HPDE6-E6E7 (cell line): ENCODE data around the gene SLC66A1.
"Not testable (repeated sequence)": the region's sequence is repeated elsewhere in the genome, so short reads cannot be mapped to it uniquely, and the experiment has no call there.

Experiments used
- DNase-seq: peaks from one replicate; pipeline ENCODE4 v3.0.0; 2011; ENCODE audit warnings: missing footprints; ENCODE audit errors: extremely low spot score

The SLC66A1 gene

GRCh38 chr1:19311931-19312781, at the start of gene SLC66A1, which contains the start of gene AKR7A2:
TSS of gene SLC66A1 (plus strand) at chr1:19312326. CDS start at chr1:19317678, 5,352 bp downstream.
TSS of gene AKR7A2 (minus strand) at chr1:19312144. CDS start at chr1:19312124, 20 bp downstream.
- DNase-seq: peak; percentile 96

- DNase-seq: no peak
Measured at GRCh38 chr1:19262744-19263143, 49.4 kb upstream of the SLC66A1 start.

- DNase-seq: no peak
Measured at GRCh38 chr1:19268445-19268844, 43.7 kb upstream of the SLC66A1 start.

GRCh38 chr1:19269427-19270342, 42.4 kb upstream of the SLC66A1 start:
- not testable (repeated sequence) for DNase-seq

GRCh38 chr1:19270343-19270730, 41.8 kb upstream of the SLC66A1 start:
- not testable (repeated sequence) for DNase-seq

GRCh38 chr1:19272064-19272463, 40.1 kb upstream of the SLC66A1 start:
- DNase-seq: no peak

GRCh38 chr1:19273106-19273843, 38.9 kb upstream of the SLC66A1 start:
- DNase-seq: no peak

- not testable (repeated sequence) for DNase-seq
Measured at GRCh38 chr1:19273844-19274531, 38.1 kb upstream of the SLC66A1 start.

- DNase-seq: no peak
Measured at GRCh38 chr1:19274636-19275035, 37.5 kb upstream of the SLC66A1 start.

GRCh38 chr1:19283891-19284290, 28.2 kb upstream of the SLC66A1 start:
- no peak for DNase-seq

GRCh38 chr1:19284881-19285280, 27.2 kb upstream of the SLC66A1 start:
- no peak for DNase-seq

GRCh38 chr1:19285366-19285765, 26.8 kb upstream of the SLC66A1 start:
- DNase-seq: not testable (repeated sequence)

- not testable (repeated sequence) for DNase-seq
Measured at GRCh38 chr1:19285807-19286206, 26.3 kb upstream of the SLC66A1 start.

- DNase-seq: no peak
Measured at GRCh38 chr1:19287436-19288185, 24.5 kb upstream of the SLC66A1 start.

GRCh38 chr1:19288324-19289241, 23.5 kb upstream of the SLC66A1 start, which contains the start of gene AKR7A3:
TSS of gene AKR7A3 (minus strand) at chr1:19288770. CDS start at chr1:19288709, 61 bp downstream.
- DNase-seq: peak; percentile 53

- no peak for DNase-seq
Measured at GRCh38 chr1:19289244-19289643, 22.9 kb upstream of the SLC66A1 start.

GRCh38 chr1:19294638-19295037, 17.5 kb upstream of the SLC66A1 start:
- no peak for DNase-seq

GRCh38 chr1:19300211-19300610, 11.9 kb upstream of the SLC66A1 start:
- no peak for DNase-seq

- not testable (repeated sequence) for DNase-seq
Measured at GRCh38 chr1:19304081-19304480, 8.0 kb upstream of the SLC66A1 start.
